ENCODE measurements around the gene VAT1L. TPM values are rescaled to one million over a fixed set of nuclear protein-coding genes. Genes with fewer than 3 reads are reported as not detected.

VAT1L gene
- total and polyA plus RNA-seq, 2 experiments from 2014 or later, result 11.0 to 24.4 TPM

- Histone ChIP-seq H3K4me3 (no peak overlapping the region), H3K4me1 (ENCODE audit: insufficient read depth) (no peaks in the 10 kb centered on the region), H3K4me2 (no peak overlapping the region), H3K79me2 (replicated peaks; ENCODE audit: insufficient read depth) (no peaks in the 10 kb centered on the region), H4K20me1 (replicated peaks; ENCODE audit: insufficient read depth) (no peaks in the 10 kb centered on the region; the same call in 1 of the 2 replicates), H3K27ac (ENCODE audit: low read depth) (no peak overlapping the region), H2AFZ (no peak overlapping the region), H3K9me2 (ENCODE audit: insufficient read depth) (no peaks in the 10 kb centered on the region), H3F3A (replicated peaks; ENCODE audit: low read depth) (no peaks in the 10 kb centered on the region), H3K27me3 (ENCODE audit: insufficient read depth) (no peaks in the 10 kb centered on the region), H3K36me3 (ENCODE audit: insufficient read depth) (no peaks in the 10 kb centered on the region)
- TF ChIP-seq ZNF114 (CRISPR knock-in tag; IDR thresholded peaks at IDR 0.05) (no peak), STAT1 (IDR thresholded peaks at IDR 0.05; ENCODE audit: unreplicated experiment) (no peak), EZH2 (IDR thresholded peaks at IDR 0.05; ENCODE audit: low read depth, unreplicated experiment) (no peak), ZNF462 (CRISPR knock-in tag; IDR thresholded peaks at IDR 0.05) (no peak), ZNF331 (CRISPR knock-in tag; IDR thresholded peaks at IDR 0.05; ENCODE audit: low read depth) (no peak), JUNB (IDR thresholded peaks at IDR 0.05; ENCODE audit: unreplicated experiment) (no peak), POLR2AphosphoS5 (IDR thresholded peaks at IDR 0.05; ENCODE audit: low read depth) (no peak), CREB1 (CRISPR knock-in tag; IDR thresholded peaks at IDR 0.05; ENCODE audit: low read depth) (no peak), ETS1 (IDR thresholded peaks at IDR 0.05) (no peak)
- no peaks in the 10 kb centered on the region for H3K9me3 Mint-ChIP-seq
- H3K36me3 Mint-ChIP-seq (ENCODE audit: low read depth), result no peaks in the 10 kb centered on the region
- no peak for DNase-seq (ENCODE audit: low spot score)
- ATAC-seq, result no peak
- peaks cover 3% of the 10 kb centered on the region for H3K4me1 Mint-ChIP-seq
- no peak overlapping the region for H3K27ac Mint-ChIP-seq
- peaks cover 2% of the 10 kb centered on the region for H3K27me3 Mint-ChIP-seq (ENCODE audit: insufficient read depth, low read depth, poor library complexity)
- no peak overlapping the region for H3K4me3 Mint-ChIP-seq
Measured at GRCh38 chr16:77777745-77778144, 10.6 kb upstream of the VAT1L start.

Measured in GM23338 (cell line).